ENCODE results near the gene SGSM1.

- TF ChIP-seq CTCF (IDR thresholded peaks at IDR 0.05; ENCODE audit: low read depth, low read length, poor library complexity, severe bottlenecking) (no peak), EZH2phosphoT487 (IDR thresholded peaks at IDR 0.05; ENCODE audit: borderline replicate concordance, low read length) (no peak)
These were observed 29.5 kb upstream of the SGSM1 start for GRCh38 chr22:24776525-24776924.

Data from DOHH2 (cell line).